HepG2 (cell line): Measurements from ENCODE around the gene UBE2I. TPM values are rescaled to one million over a fixed set of nuclear protein-coding genes. Genes with fewer than 3 reads are reported as not detected.
"Not testable (repeated sequence)": the region's sequence is repeated elsewhere in the genome, so short reads cannot be mapped to it uniquely, and the experiment has no call there.

Source experiments
- ATAC-seq: fragments of 200-7000 bp; cut with Tn5 transposase; 3 replicates; pipeline ENCODE4 v1.9.1; 2020; ENCODE audit warnings: mild to moderate bottlenecking, moderate library complexity
- BruUV-seq: library from RNA; stranded (reverse); fragments of 400-500 nt; replicated peaks from 2 replicates; lab custom pipeline; 2021; lab: Mats Ljungman, UMichigan
- CTCF ChIA-PET: fragments of 300-600 bp; formaldehyde crosslinking; extraction: SDS; loops from one replicate; lab custom pipeline; 2021; ENCODE audit warnings: low total read pairs, inconsistent platforms, low intra/inter-chr PET ratio; lab: Yijun Ruan, JAX
- POLR2A ChIA-PET: fragments of 350-600 bp; sonication (Branson Sonifier 250); formaldehyde crosslinking; loops from one replicate; lab custom pipeline; 2020; ENCODE audit warnings: antibody characterized with exemption, inconsistent platforms; lab: Yijun Ruan, JAX
- DNase-seq: peaks from one replicate; pipeline ENCODE4 v3.0.0-alpha.2; 2015; ENCODE audit warnings: low spot score
- FAIRE-seq: peaks from 3 replicates; lab custom pipeline; 2011; peaks lifted over from hg19 to GRCh38; lab: Jason Lieb, UNC
- H2AFZ ChIP-seq: one replicate; pipeline ENCODE4 v1.6.1; 2011; ENCODE audit warnings: low read length, inconsistent platforms
- H3K27ac ChIP-seq: fragments of 300-600 bp; 3 replicates; pipeline ENCODE4 v1.8.0; 2011; ENCODE audit warnings: mixed run types, mild to moderate bottlenecking, mixed read lengths, low read length, inconsistent platforms; ENCODE audit not compliant: insufficient read depth; ENCODE audit errors: extremely low read length
- H3K27me3 ChIP-seq, 2 experiments: fragments of 200-600 bp in 1 of 2; 2 replicates in 1 of 2; 3 replicates in 1 of 2; pipeline versions ENCODE4 v1.6.0 to v1.8.0; 2011; ENCODE audit warnings: low read length in 2 of 2, mild to moderate bottlenecking in 2 of 2, moderate library complexity in 2 of 2, inconsistent platforms in 1 of 2; ENCODE audit not compliant: insufficient read depth in 2 of 2, control insufficient read depth in 1 of 2
- H3K36me3 ChIP-seq, 2 experiments: fragments of 200-600 bp in 1 of 2; replicated peaks in 1 of 2; 2 replicates in 1 of 2; 3 replicates in 1 of 2; pipeline versions ENCODE4 v1.5.1 to v1.8.0; 2011; ENCODE audit warnings: low read length in 2 of 2, inconsistent platforms in 1 of 2; ENCODE audit not compliant: insufficient read depth in 2 of 2, control insufficient read depth in 1 of 2
- H3K4me1 ChIP-seq: 2 replicates; pipeline ENCODE4 v1.5.1; 2012; ENCODE audit warnings: low read length, inconsistent platforms; ENCODE audit not compliant: insufficient read depth
- H3K4me2 ChIP-seq: 2 replicates; pipeline ENCODE4 v1.6.0; 2011; ENCODE audit warnings: low read depth, low read length, inconsistent platforms
- H3K4me3 ChIP-seq, 3 experiments: fragments of 200-600 bp in 1 of 3; sonication (generic), shearing (Covaris generic) in 1 of 3; replicated peaks in 1 of 3; 2 replicates each; pipeline ENCODE4 v1.5.1; 2011 to 2016; ENCODE audit warnings: low read length in 3 of 3, inconsistent platforms in 2 of 3, low read depth in 2 of 3, mild to moderate bottlenecking in 2 of 3, control low read depth in 1 of 3, mixed read lengths in 1 of 3; ENCODE audit not compliant: insufficient read depth in 1 of 3
- H3K79me2 ChIP-seq: one replicate; pipeline ENCODE4 v1.6.1; 2011; ENCODE audit warnings: low read length, inconsistent platforms; ENCODE audit not compliant: insufficient read depth
- H3K9ac ChIP-seq: 2 replicates; pipeline ENCODE4 v1.6.0; 2011; ENCODE audit warnings: mild to moderate bottlenecking, low read depth, low read length, inconsistent platforms; ENCODE audit not compliant: insufficient read depth
- H3K9me3 ChIP-seq: 2 replicates; pipeline ENCODE4 v1.5.1; 2012; ENCODE audit warnings: mild to moderate bottlenecking, low read length
- H4K20me1 ChIP-seq: 2 replicates; pipeline ENCODE4 v1.6.0; 2011; ENCODE audit warnings: inconsistent platforms, mild to moderate bottlenecking, low read length, moderate library complexity; ENCODE audit not compliant: insufficient read depth
- FOSL2 ChIP-seq: sonication (generic); formaldehyde crosslinking; IDR thresholded peaks from 2 replicates; pipeline ENCODE4 v1.4.0; 2020; ENCODE audit warnings: missing genetic modification reagents
- HNRNPK ChIP-seq: fragments of 200-400 bp; formaldehyde crosslinking; IDR thresholded peaks from 2 replicates; pipeline ENCODE4 v1.6.1; 2018; ENCODE audit warnings: low read length, low read depth, moderate library complexity, mild to moderate bottlenecking; ENCODE audit not compliant: poor library complexity, severe bottlenecking
- PCBP1 ChIP-seq: fragments of 200-400 bp; formaldehyde crosslinking; IDR thresholded peaks from 2 replicates; pipeline ENCODE4 v1.6.1; 2017; ENCODE audit warnings: mild to moderate bottlenecking, low read depth, low read length, borderline replicate concordance
- ZNF460 ChIP-seq: sonication (generic); formaldehyde crosslinking; IDR thresholded peaks from 2 replicates; pipeline ENCODE4 v1.5.1; 2020; ENCODE audit warnings: missing genetic modification reagents, mild to moderate bottlenecking, borderline replicate concordance
- WGBS: methylation state at CpG from one replicate; pipeline ENCODE4 v1.1.6; 2017; ENCODE audit warnings: low lambda C conversion rate; 5-methylcytosine and 5-hydroxymethylcytosine counted together
- in situ Hi-C: cut with HindIII; loops from 2 replicates; pipeline ENCODE4 v1.10.0; 2017; ENCODE audit warnings: low pct_unique_long_range_greater_than_20kb; ENCODE audit not compliant: extremely low pct_ligation_motif_present
- intact Hi-C: fragments of 100-400 bp; cut with micrococcal nuclease; formaldehyde crosslinking; loops from one replicate; pipeline ENCODE4 v1.10.0; 2022; ENCODE audit not compliant: unreplicated experiment
- polyA plus RNA-seq, 8 experiments: library from polyadenylated mRNA; depleted of rRNA in 3 of 8; stranded (reverse) in 7 of 8; unstranded in 1 of 8; fragments of >200 nt; fragmentation: Illumina TruSeq in 4 of 8; extraction: Trizol in 4 of 8; gene quantifications; 2 replicates each; pipeline versions ENCODE4 v1.2.1 to v1.2.3, GENCODE V29; 2011 to 2016; ENCODE audit warnings: low read depth in 4 of 8, missing spikeins in 1 of 8, mixed read lengths in 1 of 8; ENCODE audit not compliant: insufficient read depth in 1 of 8
- total RNA-seq, 5 experiments: library from RNA; depleted of rRNA; stranded (reverse); fragments of >200 nt; fragmentation: Illumina TruSeq; extraction: Trizol; gene quantifications; 2 replicates each; pipeline ENCODE4 v1.2.3, GENCODE V29; 2016; ENCODE audit warnings: low read depth in 1 of 5

The UBE2I gene
- total and polyA plus RNA-seq, 2 of the 13 experiments (the other 11 are each of a cell fraction or from before 2014, with no cell fraction given) = 75.8 to 98.9 TPM

DNA sequence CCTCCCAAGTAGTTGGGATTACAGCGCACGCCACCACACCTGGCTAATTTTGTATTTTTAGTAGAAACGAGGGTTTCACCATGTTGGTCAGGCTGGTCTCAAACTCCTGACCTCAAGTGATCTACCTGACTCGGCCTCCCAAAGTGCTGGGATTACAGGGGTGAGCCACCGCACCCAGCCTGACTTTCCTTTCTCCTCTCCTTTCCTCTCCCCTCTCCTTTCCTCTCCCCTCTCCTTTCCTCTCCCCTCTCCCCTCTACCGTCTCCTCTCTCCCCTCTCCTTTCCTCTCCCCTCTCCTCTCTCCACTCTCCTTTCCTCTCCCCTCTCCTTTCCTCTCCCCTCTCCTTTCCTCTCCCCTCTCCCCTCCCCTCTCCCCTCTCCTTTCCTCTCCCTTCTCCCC, 17.2 kb upstream of the UBE2I start:
- H3K4me3 ChIP-seq, BruUV-seq, H3K4me2 ChIP-seq, H3K79me2 ChIP-seq, FAIRE-seq, in situ Hi-C loops, H3K9me3 ChIP-seq, H2AFZ ChIP-seq, POLR2A ChIA-PET, CTCF ChIA-PET, ATAC-seq, H3K36me3 ChIP-seq, H4K20me1 ChIP-seq, DNase-seq, intact Hi-C loops, H3K9ac ChIP-seq, H3K27ac ChIP-seq: not testable (repeated sequence)
- 65% methylated on average over 6 of the region's 6 CpGs for WGBS
- Histone ChIP-seq H3K27me3 (peaks cover 13 to 29% of the 10 kb centered on the region in 2 experiments; a peak in 4 of 5 replicates), H3K4me1 (peaks cover 52% of the 10 kb centered on the region)
- TF ChIP-seq PCBP1 (peak; percentile 69; the same call in 1 of the 2 replicates), HNRNPK (peak; percentile 94)

DNA sequence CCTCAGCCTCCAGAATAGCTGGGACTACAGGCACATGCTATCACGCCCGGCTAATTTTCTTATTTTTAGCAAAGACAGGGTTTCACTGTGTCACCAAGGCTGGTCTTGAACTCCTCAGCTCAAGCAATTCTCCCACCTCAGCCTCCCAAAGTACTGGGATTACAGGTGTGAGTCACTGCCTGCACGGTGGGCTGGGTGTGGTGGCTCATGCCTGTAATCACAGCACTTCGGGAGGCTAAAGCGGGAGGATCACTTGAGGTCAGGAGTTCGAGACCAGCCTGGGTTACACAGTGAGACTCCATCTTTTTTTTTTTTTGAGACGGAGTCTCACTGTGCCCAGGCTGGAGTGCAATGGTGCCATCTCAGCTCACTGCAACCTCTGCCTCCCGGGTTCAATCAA, 16.6 kb upstream of the UBE2I start:
- POLR2A ChIA-PET, ATAC-seq, H4K20me1 ChIP-seq, in situ Hi-C loops, BruUV-seq, H3K79me2 ChIP-seq, CTCF ChIA-PET, H3K27ac ChIP-seq, FAIRE-seq, H3K36me3 ChIP-seq, DNase-seq, H3K9me3 ChIP-seq, H3K4me2 ChIP-seq, H2AFZ ChIP-seq, H3K9ac ChIP-seq, intact Hi-C loops, H3K4me3 ChIP-seq: not testable (repeated sequence)
- 57% methylated on average over 8 of the region's 8 CpGs for WGBS
- Histone ChIP-seq H3K4me1 (peaks cover 55% of the 10 kb centered on the region), H3K27me3 (peaks cover 12 to 23% of the 10 kb centered on the region in 2 experiments; a peak in 4 of 5 replicates)
- TF ChIP-seq FOSL2 = peak; percentile 16; the same call in 1 of the 2 replicates
- TF ChIP-seq ZNF460 (CRISPR knock-in tag) = peak; percentile 28; the same call in 1 of the 2 replicates
